ENCODE data around the gene SYT8.

The SYT8 gene

GRCh38 chr11:1860108-1860507, 25.3 kb downstream of the SYT8 start:
- DNase-seq (ENCODE audit: low spot score), result no peak

GRCh38 chr11:1861435-1862411, 26.9 kb downstream of the SYT8 start:
- DNase-seq (ENCODE audit: low spot score), result no peak

- DNase-seq (ENCODE audit: low spot score), result no peak
Measured at GRCh38 chr11:1862588-1863351, 28.0 kb downstream of the SYT8 start.

- peak; percentile 90 for DNase-seq (ENCODE audit: low spot score)
Measured at GRCh38 chr11:1863352-1864216, 28.8 kb downstream of the SYT8 start.

- DNase-seq (ENCODE audit: low spot score), result no peak
Measured at GRCh38 chr11:1864231-1864630, 29.4 kb downstream of the SYT8 start.

- DNase-seq (ENCODE audit: low spot score), result no peak
Measured at GRCh38 chr11:1864831-1865665, 30.3 kb downstream of the SYT8 start.

GRCh38 chr11:1866226-1866625, 31.4 kb downstream of the SYT8 start:
- no peak for DNase-seq (ENCODE audit: low spot score)

- DNase-seq (ENCODE audit: low spot score), result no peak
Measured at GRCh38 chr11:1866776-1867175, 32.0 kb downstream of the SYT8 start.

- DNase-seq (ENCODE audit: low spot score), result no peak
Measured at GRCh38 chr11:1867381-1867780, 32.6 kb downstream of the SYT8 start.

- DNase-seq (ENCODE audit: low spot score), result no peak
Measured at GRCh38 chr11:1868056-1868635, 33.4 kb downstream of the SYT8 start.

- no peak for DNase-seq (ENCODE audit: low spot score)
Measured at GRCh38 chr11:1868636-1869291, 34.0 kb downstream of the SYT8 start.

- no peak for DNase-seq (ENCODE audit: low spot score)
Measured at GRCh38 chr11:1869427-1870325, 34.9 kb downstream of the SYT8 start.

GRCh38 chr11:1870326-1870696, 35.5 kb downstream of the SYT8 start:
- DNase-seq (ENCODE audit: low spot score), result no peak

GRCh38 chr11:1870721-1871466, 36.1 kb downstream of the SYT8 start:
- no peak for DNase-seq (ENCODE audit: low spot score)

- DNase-seq (ENCODE audit: low spot score), result no peak
Measured at GRCh38 chr11:1871531-1871930, 36.7 kb downstream of the SYT8 start.

GRCh38 chr11:1872267-1872985, 37.6 kb downstream of the SYT8 start:
- no peak for DNase-seq (ENCODE audit: low spot score)

GRCh38 chr11:1873048-1873812, 38.4 kb downstream of the SYT8 start:
- DNase-seq (ENCODE audit: low spot score), result no peak

Data from left forelimb (tissue), 1 donor.